H1 (cell line): ENCODE data around the gene ANKRD36B. TPM values are rescaled to one million over a fixed set of nuclear protein-coding genes. Genes with fewer than 3 reads are reported as not detected.

Experiments used
- CTCF ChIA-PET: fragments of 300-600 bp; sonication (Branson Sonifier 250); formaldehyde crosslinking; loops from one replicate; lab custom pipeline; 2021; ENCODE audit not compliant: partially characterized antibody; lab: Charles Lee
- POLR2A ChIA-PET: fragments of 300-600 bp; sonication (Branson Sonifier 250); formaldehyde crosslinking; loops from one replicate; lab custom pipeline; 2021; ENCODE audit warnings: inconsistent platforms; ENCODE audit not compliant: partially characterized antibody; lab: Charles Lee
- DNase-seq, 2 experiments: peaks; one replicate each; pipeline versions ENCODE4 v3.0.0 to v3.0.0-alpha.2; 2010 to 2022; ENCODE audit warnings: low spot score in 2 of 2, low read depth in 1 of 2, mixed read lengths in 1 of 2
- FAIRE-seq: peaks from 2 replicates; lab custom pipeline; 2011; peaks lifted over from hg19 to GRCh38; lab: Jason Lieb, UNC
- H2AFZ ChIP-seq: 2 replicates; pipeline ENCODE4 v1.8.1; 2012; ENCODE audit warnings: low read length, inconsistent platforms
- H2AK5ac ChIP-seq: 2 replicates; pipeline ENCODE4 v1.6.1; 2013; ENCODE audit warnings: low read depth, low read length
- H2BK120ac ChIP-seq: replicated peaks from 2 replicates; pipeline ENCODE3; 2013; ENCODE audit warnings: low read depth, low read length, inconsistent platforms
- H2BK12ac ChIP-seq: 2 replicates; pipeline ENCODE4 v1.6.1; 2013; ENCODE audit warnings: low read depth, low read length
- H2BK15ac ChIP-seq: 2 replicates; pipeline ENCODE4 v1.6.1; 2013; ENCODE audit warnings: low read length
- H2BK20ac ChIP-seq: 2 replicates; pipeline ENCODE4 v1.6.1; 2013; ENCODE audit warnings: low read length
- H2BK5ac ChIP-seq: 2 replicates; pipeline ENCODE4 v1.6.1; 2013; ENCODE audit warnings: low read depth, low read length
- H3K14ac ChIP-seq: 2 replicates; pipeline ENCODE4 v1.6.1; 2013; ENCODE audit warnings: inconsistent platforms; ENCODE audit not compliant: insufficient read length
- H3K18ac ChIP-seq: 2 replicates; pipeline ENCODE4 v1.6.1; 2013; ENCODE audit warnings: low read length; ENCODE audit errors: extremely low read depth
- H3K23ac ChIP-seq: 2 replicates; pipeline ENCODE4 v1.6.1; 2013; ENCODE audit warnings: inconsistent platforms; ENCODE audit not compliant: insufficient read length
- H3K23me2 ChIP-seq: 2 replicates; pipeline ENCODE4 v1.6.1; 2013; ENCODE audit warnings: low read depth, low read length
- H3K27ac ChIP-seq: 2 replicates; pipeline ENCODE4 v1.6.1; 2011; ENCODE audit warnings: low read depth, low read length, inconsistent platforms
- H3K27me3 ChIP-seq, 4 experiments: replicated peaks in 1 of 4; 1 replicate in 1 of 4; 2 replicates in 3 of 4; pipeline versions ENCODE4 v1.6.1 to v1.8.1; 2011 to 2013; ENCODE audit warnings: low read length in 3 of 4, mild to moderate bottlenecking in 3 of 4, inconsistent platforms in 2 of 4, mixed read lengths in 2 of 4, moderate library complexity in 1 of 4; ENCODE audit not compliant: control insufficient read depth in 3 of 4, insufficient read depth in 3 of 4; ENCODE audit errors: extremely low read depth in 1 of 4
- H3K36me3 ChIP-seq, 4 experiments: 2 replicates each; pipeline versions ENCODE4 v1.6.1 to v1.8.1; 2011 to 2013; ENCODE audit warnings: mild to moderate bottlenecking in 4 of 4, low read length in 3 of 4, moderate library complexity in 2 of 4, control low read depth in 1 of 4, inconsistent platforms in 1 of 4; ENCODE audit not compliant: insufficient read depth in 4 of 4, control insufficient read depth in 2 of 4
- H3K4ac ChIP-seq: replicated peaks from 2 replicates; pipeline ENCODE3; 2013; ENCODE audit warnings: low read length, low read depth, mixed read lengths, inconsistent platforms; ENCODE audit not compliant: insufficient read length
- H3K4me1 ChIP-seq, 4 experiments: replicated peaks in 1 of 4; 1 replicate in 1 of 4; 2 replicates in 3 of 4; pipeline versions ENCODE4 v1.6.1 to v1.8.1; 2011 to 2013; ENCODE audit warnings: low read length in 3 of 4, inconsistent platforms in 2 of 4, mixed read lengths in 1 of 4; ENCODE audit not compliant: insufficient read depth in 4 of 4, control insufficient read depth in 3 of 4
- H3K4me2 ChIP-seq, 2 experiments: 2 replicates each; pipeline versions ENCODE4 v1.6.1 to v1.8.1; 2011 to 2013; ENCODE audit warnings: low read depth in 2 of 2, low read length in 2 of 2, control low read depth in 1 of 2, inconsistent platforms in 1 of 2, mild to moderate bottlenecking in 1 of 2; ENCODE audit not compliant: insufficient read depth in 1 of 2
- H3K4me3 ChIP-seq, 4 experiments: fragments of 200-600, 300-600 bp in 1 of 4; sonication (generic), shearing (Covaris generic), sonication (Bioruptor Twin) in 1 of 4; 2 replicates each; pipeline versions ENCODE4 v1.5.1 to v1.8.1; 2011 to 2016; ENCODE audit warnings: low read length in 4 of 4, low read depth in 3 of 4, control low read depth in 2 of 4, inconsistent platforms in 2 of 4, mild to moderate bottlenecking in 2 of 4, mixed read lengths in 1 of 4, moderate library complexity in 1 of 4; ENCODE audit not compliant: insufficient read depth in 2 of 4; ENCODE audit errors: extremely low read depth in 1 of 4
- H3K56ac ChIP-seq: replicated peaks from 2 replicates; pipeline ENCODE3; 2013; ENCODE audit warnings: low read depth, mild to moderate bottlenecking, mixed read lengths, low read length, inconsistent platforms; ENCODE audit not compliant: insufficient read length
- H3K79me1 ChIP-seq: 2 replicates; pipeline ENCODE4 v1.6.1; 2013; ENCODE audit warnings: low read depth, low read length, control low read depth
- H3K79me2 ChIP-seq, 2 experiments: 2 replicates each; pipeline versions ENCODE4 v1.6.1 to v1.8.1; 2012 to 2013; ENCODE audit warnings: low read length in 2 of 2, mild to moderate bottlenecking in 2 of 2, inconsistent platforms in 1 of 2; ENCODE audit not compliant: insufficient read depth in 2 of 2, control insufficient read depth in 1 of 2
- H3K9ac ChIP-seq, 4 experiments: replicated peaks in 1 of 4; 1 replicate in 1 of 4; 2 replicates in 3 of 4; pipeline versions ENCODE4 v1.6.1 to v1.8.1; 2011 to 2013; ENCODE audit warnings: low read depth in 3 of 4, low read length in 3 of 4, control low read depth in 2 of 4, mild to moderate bottlenecking in 2 of 4, moderate library complexity in 2 of 4, inconsistent platforms in 1 of 4; ENCODE audit errors: extremely low read depth in 1 of 4
- H3K9me3 ChIP-seq, 2 experiments: 2 replicates each; pipeline versions ENCODE4 v1.6.1 to v1.8.1; 2012 to 2013; ENCODE audit warnings: mild to moderate bottlenecking in 2 of 2, moderate library complexity in 2 of 2, control low read depth in 1 of 2, inconsistent platforms in 1 of 2, low read depth in 1 of 2, low read length in 1 of 2, mixed read lengths in 1 of 2; ENCODE audit not compliant: insufficient read depth in 2 of 2
- H4K20me1 ChIP-seq, 2 experiments: replicated peaks in 1 of 2; 2 replicates each; pipeline versions ENCODE3 to v1.8.1; 2011 to 2013; ENCODE audit warnings: inconsistent platforms in 2 of 2, low read length in 2 of 2, mild to moderate bottlenecking in 1 of 2; ENCODE audit not compliant: insufficient read depth in 2 of 2, control insufficient read depth in 1 of 2
- H4K5ac ChIP-seq: 2 replicates; pipeline ENCODE4 v1.6.1; 2013; ENCODE audit warnings: low read length, low read depth, mixed read lengths, inconsistent platforms; ENCODE audit not compliant: insufficient read length
- H4K8ac ChIP-seq: 2 replicates; pipeline ENCODE4 v1.8.0; 2013; ENCODE audit warnings: mild to moderate bottlenecking, moderate library complexity, low read length, inconsistent platforms; ENCODE audit not compliant: insufficient read depth; ENCODE audit errors: extremely low read depth
- H4K91ac ChIP-seq: replicated peaks from 2 replicates; pipeline ENCODE3; 2013; ENCODE audit warnings: low read length, mixed read lengths, inconsistent platforms; ENCODE audit not compliant: insufficient read length
- ATF2 ChIP-seq: IDR thresholded peaks from 2 replicates; pipeline ENCODE4 v1.6.1; 2012; ENCODE audit warnings: low read length, inconsistent platforms
- BACH1 ChIP-seq: IDR thresholded peaks from 2 replicates; pipeline ENCODE4 v1.6.1; 2012; ENCODE audit warnings: low read length, improper control_type of control experiment
- BRCA1 ChIP-seq: IDR thresholded peaks from 2 replicates; pipeline ENCODE4 v1.6.1; 2012; ENCODE audit warnings: low read depth, low read length, improper control_type of control experiment
- EGR1 ChIP-seq: IDR thresholded peaks from 2 replicates; pipeline ENCODE4 v1.6.1; 2011; ENCODE audit warnings: low read depth, low read length, borderline replicate concordance
- EP300 ChIP-seq, 2 experiments: IDR thresholded peaks; 1 replicate in 1 of 2; 2 replicates in 1 of 2; pipeline ENCODE4 v1.6.1; 2011 to 2012; ENCODE audit warnings: low read depth in 2 of 2, low read length in 2 of 2, mild to moderate bottlenecking in 2 of 2, borderline replicate concordance in 1 of 2, inconsistent platforms in 1 of 2, moderate library complexity in 1 of 2
- JUN ChIP-seq: IDR thresholded peaks from 2 replicates; pipeline ENCODE4 v1.6.1; 2011; ENCODE audit warnings: low read depth, mild to moderate bottlenecking, improper control_type of control experiment, low read length
- MAFK ChIP-seq: IDR thresholded peaks from 2 replicates; pipeline ENCODE4 v1.6.1; 2012; ENCODE audit warnings: low read depth, mild to moderate bottlenecking, improper control_type of control experiment, low read length
- NANOG ChIP-seq: IDR thresholded peaks from 2 replicates; pipeline ENCODE4 v1.6.1; 2011; ENCODE audit warnings: low read length, low read depth, mild to moderate bottlenecking, inconsistent platforms; ENCODE audit not compliant: insufficient read depth, poor library complexity, severe bottlenecking
- PHF8 ChIP-seq: fragments of 200-600 bp; sonication (generic); conservative IDR thresholded peaks from 2 replicates; pipeline ENCODE4 v1.7.1; 2012; ENCODE audit warnings: low read depth, mild to moderate bottlenecking, inconsistent platforms, low read length, moderate library complexity
- POU5F1 ChIP-seq: IDR thresholded peaks from 2 replicates; pipeline ENCODE4 v1.6.1; 2011; ENCODE audit warnings: low read depth, mild to moderate bottlenecking, low read length, moderate library complexity
- SUZ12 ChIP-seq: fragments of 200-600 bp; sonication (generic); IDR thresholded peaks from 2 replicates; pipeline ENCODE4 v1.6.1; 2012; ENCODE audit warnings: mild to moderate bottlenecking, inconsistent platforms, low read length, moderate library complexity, mixed read lengths
- WGBS, 2 experiments: shearing (Covaris generic) in 1 of 2; methylation state at CpG; one replicate each; pipeline versions ENCODE4 v1.1.6 to v1.1.7; 2013 to 2015; ENCODE audit warnings: low lambda C conversion rate in 2 of 2, mixed read lengths in 2 of 2, inconsistent platforms in 1 of 2, low coverage in 1 of 2, missing lambda C conversion rate in 1 of 2; ENCODE audit not compliant: insufficient replicate concordance in 2 of 2, insufficient coverage in 1 of 2, insufficient read length in 1 of 2; ENCODE audit errors: extremely low coverage in 1 of 2, missing lambda C conversion rate in 1 of 2; 5-methylcytosine and 5-hydroxymethylcytosine counted together
- polyA plus RNA-seq, 7 experiments: library from polyadenylated mRNA; depleted of rRNA in 3 of 7; stranded (reverse) in 5 of 7; unstranded in 2 of 7; fragments of >200 nt in 5 of 7; fragments of 200-250 nt in 2 of 7; gene quantifications; 1 replicate in 5 of 7; 2 replicates in 1 of 7; 4 replicates in 1 of 7; pipeline versions ENCODE4 v1.2.1 to v1.2.3, GENCODE V29; 2011 to 2013; ENCODE audit warnings: missing spikeins in 2 of 7, mixed read lengths in 2 of 7
- total RNA-seq: library from RNA; stranded (reverse); fragmentation: NEBNext Ultra II Directional; extraction: Animal tissue kit (Norgen Biotek cat#: 25700); gene quantifications from 2 replicates; pipeline ENCODE4 v1.2.1, GENCODE V29; 2021

ANKRD36B gene
- total and polyA plus RNA-seq, 2 of the 8 experiments (the other 6 are each of a cell fraction or from before 2014, with no cell fraction given), result 2.4 to 8.5 TPM

GRCh38 chr2:97546711-97547110 lies 43.0 kb downstream of the ANKRD36B start:
- no peak for FAIRE-seq
- Histone ChIP-seq H3K4me1 (no peaks in the 10 kb centered on the region), H3K9me3 (no peaks in the 10 kb centered on the region), H3K23ac (no peak overlapping the region), H2BK15ac (no peak overlapping the region), H2BK20ac (no peak overlapping the region), H4K5ac (no peak overlapping the region), H3K18ac (no peak overlapping the region), H3K4ac (no peak overlapping the region), H3K9ac (no peak overlapping the region), H3K79me2 (no peaks in the 10 kb centered on the region), H3K14ac (no peak overlapping the region), H4K20me1 (no peaks in the 10 kb centered on the region), H2AFZ (no peak overlapping the region), H4K91ac (no peak overlapping the region), H3K79me1 (no peaks in the 10 kb centered on the region), H2BK120ac (no peak overlapping the region), H3K4me2 (no peak overlapping the region), H4K8ac (no peak overlapping the region), H2AK5ac (no peak overlapping the region), H3K4me3 (no peak overlapping the region), H3K56ac (no peak overlapping the region), H2BK5ac (no peak overlapping the region), H3K36me3 (no peaks in the 10 kb centered on the region; a peak in 1 of 8 replicates), H3K27ac (no peak overlapping the region), H2BK12ac (no peak overlapping the region), H3K23me2 (no peaks in the 10 kb centered on the region), H3K27me3 (no peaks in the 10 kb centered on the region)
- DNase-seq, result no peak
- WGBS, 2 experiments, result 45% methylated on average over 2 of the region's 2 CpGs; no CpG with 5 or more reads in 1 of the 2 experiments
- ChIA-PET CTCF (no interaction called here), POLR2A (no interaction called here)
- TF ChIP-seq PHF8 (no peak), ATF2 (no peak), BACH1 (no peak), JUN (no peak), MAFK (no peak), NANOG (no peak), EGR1 (no peak), SUZ12 (no peak), POU5F1 (no peak), EP300 (IDR thresholded peaks at IDR 0.05; ENCODE audit: borderline replicate concordance in 1 of 2, low read depth in 2 of 2, low read length in 2 of 2) (no peak), BRCA1 (no peak)
